Hematopoietic multipotent progenitor cell treated with erythropoietin and hydrocortisone succinate and interleukin-3 and kit ligand, for 17 days (in vitro differentiated cells): ENCODE results near the gene PRPF6.
"Not testable (repeated sequence)": the region's sequence is repeated elsewhere in the genome, so short reads cannot be mapped to it uniquely, and the experiment has no call there.

Experiments used
- DNase-seq: peaks from one replicate; pipeline ENCODE4 v3.0.0-alpha.2; 2015; ENCODE audit warnings: low spot score

PRPF6 gene

DNA sequence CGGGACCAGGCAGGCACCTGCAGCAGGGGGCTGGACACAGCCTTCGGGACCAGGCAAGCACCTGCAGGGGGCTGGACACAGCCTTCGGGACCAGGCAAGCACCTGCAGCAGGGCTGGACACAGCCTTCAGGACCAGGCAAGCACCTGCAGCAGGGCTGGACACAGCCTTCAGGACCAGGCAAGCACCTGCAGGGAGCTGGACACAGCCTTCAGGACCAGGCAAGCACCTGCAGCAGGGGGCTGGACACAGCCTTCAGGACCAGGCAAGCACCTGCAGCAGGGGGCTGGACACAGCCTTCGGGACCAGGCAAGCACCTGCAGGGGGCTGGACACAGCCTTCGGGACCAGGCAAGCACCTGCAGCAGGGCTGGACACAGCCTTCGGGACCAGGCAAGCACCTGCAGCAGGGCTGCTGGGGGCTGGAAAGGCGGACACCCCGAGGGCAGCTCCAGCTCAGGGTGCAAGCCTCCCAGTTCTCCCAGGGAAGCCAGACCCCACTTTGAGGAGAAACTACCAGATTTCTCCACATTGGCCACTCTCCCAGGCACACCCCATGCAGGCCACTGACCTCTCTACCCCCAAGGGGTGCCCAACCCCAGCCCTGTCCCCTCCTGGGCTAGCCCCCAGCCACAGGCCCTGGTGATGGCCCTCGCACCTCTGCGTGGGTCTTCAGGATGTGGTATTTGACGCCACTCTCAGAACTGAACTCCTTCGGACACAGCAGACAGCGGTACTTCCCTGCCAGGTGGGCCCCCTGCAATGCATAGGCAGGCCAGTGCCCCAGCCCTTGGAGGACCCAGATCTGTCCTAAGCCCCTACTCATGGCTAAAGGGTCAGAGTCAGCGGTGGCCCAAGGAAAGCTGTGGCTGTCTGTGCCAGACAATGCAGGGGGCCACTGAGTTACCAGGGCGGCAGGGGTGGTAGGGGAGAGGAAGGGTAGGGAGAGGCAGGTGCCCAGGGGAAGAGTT lies 20.0 kb upstream of the PRPF6 start:
- not testable (repeated sequence) for DNase-seq

DNA sequence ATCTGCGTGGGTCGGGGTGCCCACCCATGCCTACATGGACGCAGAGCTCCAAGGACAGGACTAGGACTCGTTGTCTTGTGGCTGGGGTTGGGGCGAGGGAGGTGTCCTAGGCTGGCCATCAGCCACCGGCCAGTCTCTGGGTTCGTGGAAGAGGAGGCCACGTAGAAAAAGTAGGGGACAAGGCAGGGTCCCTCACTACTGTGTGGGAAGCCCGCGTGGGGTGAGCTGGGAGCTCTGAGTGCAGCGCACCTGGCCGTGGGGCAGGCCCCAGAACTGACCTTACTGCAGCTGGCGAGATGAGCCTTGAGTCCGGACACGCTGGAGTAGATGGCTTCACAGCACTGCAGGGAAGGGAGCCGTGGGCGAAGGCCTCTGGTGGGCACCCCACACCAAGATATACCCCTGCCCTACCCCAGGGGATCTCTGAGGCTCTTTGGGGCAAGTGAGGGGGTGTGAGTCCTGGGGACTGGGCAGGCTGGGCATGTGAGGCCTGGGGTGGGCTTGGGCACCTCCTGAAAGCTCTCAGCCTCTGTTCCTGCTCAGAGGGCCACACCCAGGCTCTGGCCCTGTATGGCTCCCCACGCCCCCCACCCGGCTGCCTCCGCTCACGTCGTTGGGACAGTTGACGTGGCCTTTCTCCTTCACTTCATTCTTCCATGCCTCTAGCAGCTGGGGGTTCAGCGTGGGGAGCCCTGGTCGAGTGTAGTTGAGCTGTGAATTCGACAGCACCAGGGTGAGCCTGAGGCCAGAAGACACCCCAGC lies 19.1 kb upstream of the PRPF6 start:
- DNase-seq = no peak

DNA sequence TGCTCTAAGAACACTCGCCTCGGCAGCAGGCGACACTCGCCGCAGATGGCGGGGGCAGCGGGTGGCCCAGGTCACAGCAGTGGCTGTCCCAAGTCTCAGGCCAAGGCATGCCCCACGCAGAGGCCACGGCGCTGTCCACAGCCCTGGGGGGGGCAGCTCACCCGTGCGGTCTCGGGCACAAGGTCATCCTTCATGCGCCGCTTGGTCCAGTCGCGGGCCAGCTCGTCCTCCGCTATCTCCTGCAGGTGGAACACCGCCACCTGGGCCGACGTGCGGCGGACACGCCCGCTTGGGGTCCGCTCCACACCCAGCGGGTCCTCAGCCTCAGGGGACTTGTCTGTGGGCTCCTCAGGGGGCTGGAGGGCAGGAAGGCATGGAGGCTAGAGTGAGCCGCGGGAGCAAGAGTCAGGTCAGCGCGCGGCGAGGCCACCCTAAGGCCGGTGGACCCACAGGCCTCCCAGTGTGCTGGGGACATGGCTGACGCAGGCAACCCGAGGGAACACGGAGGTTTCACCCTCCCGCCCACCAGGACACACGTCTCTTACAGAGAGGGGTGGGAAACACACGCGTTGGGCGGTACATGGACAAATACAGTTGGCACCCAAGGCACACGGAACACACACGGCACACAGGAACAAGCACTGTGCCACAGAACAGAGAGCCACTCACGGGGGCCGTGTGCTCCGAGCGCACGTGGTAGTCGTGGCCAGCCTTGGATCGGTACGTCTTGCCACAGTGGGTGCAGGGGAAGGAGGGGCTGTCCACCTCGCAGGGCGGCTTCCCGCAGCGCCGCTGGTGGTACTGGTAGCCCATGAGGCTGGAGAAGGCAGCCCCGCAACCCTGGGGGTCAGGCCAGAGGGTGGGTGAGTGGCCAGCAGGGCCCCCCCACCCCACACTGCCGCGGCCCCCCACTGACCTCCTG lies 18.2 kb upstream of the PRPF6 start:
- DNase-seq = no peak

DNA sequence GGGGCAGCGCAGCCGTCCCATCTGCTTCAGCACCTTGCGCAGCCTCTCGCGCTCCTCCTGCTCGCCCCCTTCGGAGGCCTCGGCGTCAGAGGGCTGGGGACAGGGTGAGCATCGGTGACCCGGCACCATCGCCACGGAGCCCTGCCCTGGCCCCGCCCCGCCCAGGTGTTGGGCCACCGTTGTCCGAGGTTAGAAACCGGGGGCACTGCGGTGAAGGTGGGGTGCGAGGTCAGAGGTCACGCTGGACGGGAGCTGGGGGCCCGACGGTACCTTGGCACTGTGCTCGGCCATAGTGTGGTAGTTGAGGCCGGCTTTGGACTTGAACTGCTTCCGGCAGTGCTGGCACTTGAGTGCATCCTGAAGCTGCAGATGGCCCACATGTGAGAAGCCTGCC lies 17.6 kb upstream of the PRPF6 start:
- DNase-seq = no peak

DNA sequence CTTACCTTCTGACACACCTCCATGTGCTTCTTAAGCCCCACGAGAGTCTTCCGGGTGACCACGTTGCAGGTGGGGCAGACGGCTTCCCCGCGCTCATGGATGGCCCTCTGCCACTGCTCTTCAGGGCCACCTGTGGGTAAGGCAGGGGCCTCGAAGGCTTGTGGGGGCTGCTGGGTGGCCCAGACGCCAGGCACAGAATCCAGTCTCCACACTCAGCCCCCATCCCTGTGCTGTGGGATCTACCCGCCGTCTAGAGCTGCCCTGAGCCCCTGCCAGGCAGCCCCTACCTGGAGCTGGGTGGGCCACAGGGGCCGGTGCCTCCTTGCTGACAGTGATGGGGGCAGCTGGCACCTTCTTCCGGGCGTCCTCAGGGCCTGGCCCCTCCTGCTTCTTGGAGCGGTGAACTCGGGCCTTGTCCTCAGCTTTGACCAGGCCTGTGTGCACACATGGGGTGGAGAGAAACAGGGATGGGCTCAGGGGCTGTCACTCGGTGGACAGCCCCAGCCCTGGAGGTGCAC lies 17.1 kb upstream of the PRPF6 start:
- no peak for DNase-seq

DNA sequence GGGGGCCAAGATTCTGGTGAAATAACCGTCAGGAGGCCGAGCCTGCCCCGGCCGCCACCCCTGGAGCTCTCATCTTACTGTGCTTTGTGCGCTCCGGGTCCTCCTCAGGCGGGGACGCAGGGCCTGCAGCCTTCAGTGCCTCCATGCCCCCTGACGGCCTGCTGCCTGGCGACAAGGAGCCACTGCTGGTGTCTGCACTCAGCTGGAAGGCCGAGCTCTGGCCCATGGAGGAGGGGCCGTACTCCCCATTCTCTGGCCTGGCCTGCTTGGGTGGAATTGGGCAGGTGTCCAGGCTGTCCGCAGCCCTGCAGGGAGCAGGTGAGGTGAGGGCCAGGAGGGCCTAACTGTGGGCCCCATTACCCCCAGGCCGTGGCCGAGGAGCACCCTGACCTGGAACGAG lies 16.5 kb upstream of the PRPF6 start:
- no peak for DNase-seq

DNA sequence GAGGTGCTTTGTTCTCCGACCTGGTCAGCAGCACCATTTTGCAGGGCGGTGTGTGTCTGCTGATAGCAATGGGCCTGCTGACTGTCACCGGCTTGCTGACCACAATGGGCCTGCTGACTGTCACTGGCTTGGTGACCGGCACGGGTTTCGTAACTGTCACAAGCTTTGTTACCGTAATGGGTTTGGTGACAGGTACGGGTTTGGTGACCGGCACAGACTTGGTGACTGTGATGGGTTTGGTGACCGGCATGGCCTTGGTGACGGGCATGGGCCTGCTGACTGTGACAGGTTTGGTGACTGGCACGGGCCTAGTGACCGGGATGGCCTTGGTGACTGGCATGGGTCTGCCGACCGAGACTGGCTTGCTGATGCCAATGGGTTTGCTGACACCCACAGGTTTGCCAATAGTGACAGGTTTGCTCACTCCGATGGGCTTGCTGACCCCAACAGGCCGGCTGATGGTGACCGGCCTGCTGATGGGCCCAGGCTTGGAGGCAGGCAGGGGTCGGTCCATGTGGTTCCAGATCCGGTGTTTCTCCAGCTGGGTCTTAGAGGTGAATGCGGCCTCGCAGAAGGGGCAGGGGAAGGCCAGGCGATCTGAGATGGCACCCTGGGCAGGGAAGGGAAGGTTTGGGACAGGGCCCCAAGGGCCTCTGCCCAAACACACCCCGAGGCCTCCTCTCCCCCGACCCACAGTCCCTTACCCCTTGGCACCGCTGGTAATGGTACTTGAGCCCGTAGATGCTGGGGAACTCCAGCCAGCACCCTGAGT lies 14.6 kb upstream of the PRPF6 start:
- DNase-seq = no peak

DNA sequence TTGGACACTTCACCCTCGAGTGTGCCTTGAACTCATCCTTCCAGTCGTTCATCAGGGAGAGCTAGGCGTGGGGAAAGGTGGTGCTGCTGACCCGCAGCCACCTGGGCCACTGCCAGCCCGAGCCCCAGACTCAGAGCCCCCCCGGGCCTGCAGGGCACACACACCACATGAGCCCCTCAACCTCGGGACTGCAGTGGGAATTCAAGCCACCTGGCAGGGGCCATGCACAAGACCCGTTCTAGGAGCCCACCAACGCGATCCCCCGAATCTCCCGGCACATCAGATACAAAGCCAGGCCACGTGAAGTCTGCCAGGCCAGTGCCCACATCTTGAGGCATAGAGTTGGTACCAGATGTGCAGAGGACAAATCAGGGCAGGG lies 14.0 kb upstream of the PRPF6 start:
- DNase-seq = no peak

DNA sequence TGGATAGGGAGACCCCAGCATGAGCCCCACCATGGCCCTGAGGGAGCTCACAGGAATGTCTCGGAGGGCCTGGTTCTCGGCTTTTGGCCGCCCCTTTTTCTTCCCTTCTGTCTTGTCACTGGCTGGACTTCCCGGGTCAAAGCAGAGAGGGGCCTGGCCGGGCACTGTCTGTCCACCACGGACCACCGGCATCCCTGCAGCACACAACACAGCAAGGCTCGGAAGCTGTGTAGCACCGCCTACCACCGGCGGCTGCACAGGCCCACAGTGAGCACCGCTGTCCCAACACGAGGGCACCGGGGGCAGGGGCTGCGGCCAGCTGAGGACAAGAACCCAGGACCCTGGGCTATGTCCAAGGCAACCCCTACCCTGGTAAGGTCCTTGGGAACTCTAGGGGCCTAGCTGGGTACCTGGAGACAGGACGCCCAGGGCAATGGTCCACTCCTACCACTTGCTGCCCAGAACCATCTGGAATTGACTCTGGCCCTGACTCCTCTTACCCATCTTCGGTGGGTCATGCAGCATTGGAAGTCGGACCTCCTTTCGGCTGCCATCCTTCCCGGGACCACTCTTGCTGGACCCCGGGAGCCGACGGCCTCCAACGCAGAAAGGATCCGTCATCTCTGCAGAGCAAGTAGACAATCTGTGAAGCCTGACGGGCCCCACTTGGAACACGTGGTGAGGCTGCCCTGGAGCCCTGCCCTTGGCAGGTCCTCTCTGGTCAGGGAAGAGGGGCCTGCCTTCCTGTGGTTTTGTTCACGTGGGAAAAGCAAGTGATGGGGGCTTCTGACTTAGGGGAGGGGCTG lies 13.4 kb upstream of the PRPF6 start:
- DNase-seq = no peak

DNA sequence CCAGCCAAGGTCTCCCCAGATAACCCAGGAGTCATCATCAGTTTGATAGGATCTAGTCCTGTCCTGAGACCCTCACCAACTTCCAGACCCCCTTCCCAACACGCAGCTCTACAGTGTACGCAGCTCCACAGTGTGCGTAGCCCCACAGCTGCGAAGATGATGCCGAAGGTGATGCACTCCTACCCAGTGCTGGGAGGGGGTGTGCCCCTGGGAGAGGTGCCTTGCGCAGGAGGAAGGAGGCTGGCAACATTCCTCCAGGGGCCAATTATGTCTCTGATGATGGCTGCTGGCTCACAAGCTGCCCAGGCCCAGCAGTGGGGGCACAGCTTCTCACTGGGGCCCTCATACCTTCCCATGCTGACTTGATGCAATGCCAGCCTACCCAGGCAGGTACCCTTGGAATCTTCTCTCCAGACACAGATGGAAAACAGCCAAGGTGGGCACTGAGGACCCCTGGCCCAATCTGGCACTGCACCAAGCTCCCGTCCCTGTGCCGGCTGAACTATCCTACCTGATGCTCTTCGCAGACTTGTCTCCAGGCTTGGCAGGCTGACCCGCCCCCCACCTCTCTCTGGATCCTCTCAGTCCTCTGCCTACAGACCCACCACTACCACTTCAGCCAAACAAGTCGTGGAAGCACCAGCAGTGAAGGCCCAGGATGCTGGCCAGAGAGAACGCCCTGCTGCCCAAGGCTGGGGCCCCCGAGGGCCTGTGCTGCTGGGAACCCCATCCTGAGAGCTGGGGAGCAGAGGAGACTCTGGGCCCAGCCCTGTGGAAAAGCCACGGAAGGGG lies 12.6 kb upstream of the PRPF6 start:
- DNase-seq = no peak

DNA sequence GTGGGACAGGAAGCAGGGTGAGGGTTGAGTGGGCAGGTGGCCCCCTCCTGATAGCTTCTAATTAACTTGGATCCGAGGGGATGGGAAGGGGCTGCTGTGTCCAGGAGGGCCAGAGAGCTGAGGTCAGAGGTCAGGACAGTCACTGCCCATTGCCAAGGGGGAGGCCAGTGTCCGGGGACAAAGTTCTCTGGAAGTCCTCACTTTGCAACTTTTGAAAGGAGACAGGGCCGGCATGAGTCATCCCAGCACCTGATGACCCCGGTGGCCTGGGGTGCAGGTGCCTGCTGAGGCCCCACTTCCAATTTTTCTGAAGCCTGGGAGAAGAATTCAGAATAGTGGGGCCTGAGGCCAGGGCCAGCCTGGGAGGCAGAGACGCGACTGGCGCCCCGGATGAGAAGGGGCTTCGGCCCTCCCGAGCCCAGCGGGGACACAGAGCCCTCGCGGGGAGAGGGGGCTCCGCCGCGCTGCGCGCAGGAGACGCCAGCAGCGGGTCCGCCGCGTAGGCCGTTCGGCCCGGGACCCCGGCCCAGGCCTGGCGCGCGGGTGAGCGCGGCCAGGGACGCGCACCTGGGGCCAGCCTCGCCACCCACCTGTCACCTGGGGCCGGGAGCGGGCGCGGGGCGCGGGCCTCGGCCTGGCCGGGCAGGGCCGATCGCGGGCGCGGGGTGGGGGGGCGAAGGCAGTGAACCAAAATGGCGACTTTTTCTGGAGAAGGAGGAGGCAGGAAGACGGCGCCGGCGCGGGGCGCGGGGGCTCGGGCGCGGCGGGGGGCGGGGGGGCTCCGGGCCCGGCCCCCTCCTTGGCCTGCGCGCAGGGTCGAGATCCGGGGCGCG lies 11.8 kb upstream of the PRPF6 start:
- no peak for DNase-seq

DNA sequence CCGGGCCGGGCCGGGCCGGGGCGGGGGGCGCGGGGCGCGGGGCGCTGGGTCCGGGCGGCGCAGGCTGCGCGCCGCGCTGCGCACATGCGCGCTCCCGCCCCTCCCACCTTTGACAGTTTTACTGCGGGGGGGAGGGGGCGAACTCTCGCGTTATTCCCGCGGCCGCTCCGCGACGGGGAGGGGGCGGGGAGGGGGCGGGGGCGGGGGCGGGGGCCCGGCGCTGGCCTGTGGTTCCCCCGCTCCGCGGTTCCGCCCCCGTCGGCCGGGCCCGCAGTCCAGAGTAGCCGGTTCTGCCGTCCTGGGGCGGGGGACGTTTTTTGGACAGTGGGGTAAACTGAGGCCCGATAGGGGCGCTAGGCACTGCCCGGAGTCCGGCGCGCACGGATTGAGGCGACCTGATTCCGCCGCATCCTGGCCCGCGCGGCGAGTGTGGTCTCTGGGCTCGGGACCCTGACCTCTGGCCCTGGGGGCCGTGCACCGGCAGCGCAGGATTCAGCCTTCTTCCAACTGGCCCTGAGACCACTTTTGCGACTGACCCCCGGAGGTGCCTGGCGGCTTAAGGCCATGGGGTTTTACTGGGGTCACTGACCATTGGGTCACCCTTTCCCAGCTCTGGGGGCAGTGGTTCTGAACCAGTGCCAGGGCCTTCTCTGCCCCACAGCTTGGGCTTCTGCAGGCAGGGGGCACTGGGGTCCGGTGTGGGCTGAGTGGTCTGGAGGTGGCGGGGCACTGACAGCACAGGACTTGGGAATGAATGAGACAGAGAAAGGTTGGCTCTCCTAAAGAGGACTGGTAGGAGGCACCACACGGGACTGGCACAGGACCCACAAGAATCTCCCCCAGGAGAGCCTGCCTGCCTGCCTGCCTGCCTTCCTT lies 10.9 kb upstream of the PRPF6 start, which contains the start of gene ZNF512B:
ZNF512B (minus strand) TSS at position 93 of the 876 bp plus-strand sequence. CDS start 1,980 bp downstream, outside the sequence.
- no peak for DNase-seq

DNA sequence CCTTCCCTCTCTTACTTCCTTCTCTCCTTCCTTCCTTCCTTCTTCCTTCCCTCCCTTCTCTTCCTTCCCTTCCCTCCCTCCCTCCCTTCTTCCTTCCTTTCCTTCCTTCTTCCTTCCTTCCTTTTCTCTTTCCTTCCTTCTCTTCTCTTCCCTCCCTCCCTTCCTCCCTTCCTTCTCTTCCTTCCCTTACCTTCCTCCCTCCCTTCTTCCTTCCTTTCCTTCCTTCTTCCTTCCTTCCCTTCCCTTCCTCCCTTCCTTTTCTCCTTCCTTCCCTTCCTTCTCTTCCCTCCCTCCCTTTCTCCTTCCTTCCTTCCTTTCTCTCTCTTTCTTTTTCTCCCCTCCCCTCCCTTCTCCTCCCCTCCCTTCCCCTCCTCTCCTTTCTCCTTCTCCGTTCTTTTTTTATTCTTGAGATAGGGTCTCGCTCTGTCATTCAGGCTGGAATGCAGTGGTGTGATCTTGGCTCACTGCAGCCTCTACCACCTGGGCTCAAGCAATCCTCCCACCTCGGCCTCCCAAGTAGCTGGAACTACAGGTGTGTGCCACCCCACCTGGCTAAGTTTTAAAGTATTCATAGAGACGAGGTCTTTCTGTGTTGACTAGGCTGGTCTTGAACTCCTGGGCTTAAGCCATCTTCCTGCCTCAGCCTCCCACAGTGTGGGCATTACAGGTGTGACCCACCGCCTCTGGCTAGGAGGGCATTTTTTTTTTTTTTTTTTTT lies 10.1 kb upstream of the PRPF6 start:
- no peak for DNase-seq

DNA sequence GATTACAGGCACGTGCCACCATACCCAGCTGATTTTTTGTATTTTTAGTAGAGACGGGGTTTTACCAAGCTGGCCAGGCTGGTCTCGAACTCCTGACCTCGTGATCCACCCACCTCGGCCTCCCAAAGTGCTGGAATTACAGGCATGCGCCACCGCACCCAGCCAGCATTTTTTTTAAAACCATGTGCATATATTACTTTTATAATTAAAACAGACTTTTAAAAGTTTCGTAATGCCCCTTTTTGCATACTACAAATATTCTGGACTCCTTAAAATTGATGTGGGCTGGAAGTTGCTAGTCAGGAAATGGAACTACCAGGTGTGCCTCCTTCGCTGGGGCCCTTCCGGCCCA lies 9.0 kb upstream of the PRPF6 start:
- DNase-seq = not testable (repeated sequence)

DNA sequence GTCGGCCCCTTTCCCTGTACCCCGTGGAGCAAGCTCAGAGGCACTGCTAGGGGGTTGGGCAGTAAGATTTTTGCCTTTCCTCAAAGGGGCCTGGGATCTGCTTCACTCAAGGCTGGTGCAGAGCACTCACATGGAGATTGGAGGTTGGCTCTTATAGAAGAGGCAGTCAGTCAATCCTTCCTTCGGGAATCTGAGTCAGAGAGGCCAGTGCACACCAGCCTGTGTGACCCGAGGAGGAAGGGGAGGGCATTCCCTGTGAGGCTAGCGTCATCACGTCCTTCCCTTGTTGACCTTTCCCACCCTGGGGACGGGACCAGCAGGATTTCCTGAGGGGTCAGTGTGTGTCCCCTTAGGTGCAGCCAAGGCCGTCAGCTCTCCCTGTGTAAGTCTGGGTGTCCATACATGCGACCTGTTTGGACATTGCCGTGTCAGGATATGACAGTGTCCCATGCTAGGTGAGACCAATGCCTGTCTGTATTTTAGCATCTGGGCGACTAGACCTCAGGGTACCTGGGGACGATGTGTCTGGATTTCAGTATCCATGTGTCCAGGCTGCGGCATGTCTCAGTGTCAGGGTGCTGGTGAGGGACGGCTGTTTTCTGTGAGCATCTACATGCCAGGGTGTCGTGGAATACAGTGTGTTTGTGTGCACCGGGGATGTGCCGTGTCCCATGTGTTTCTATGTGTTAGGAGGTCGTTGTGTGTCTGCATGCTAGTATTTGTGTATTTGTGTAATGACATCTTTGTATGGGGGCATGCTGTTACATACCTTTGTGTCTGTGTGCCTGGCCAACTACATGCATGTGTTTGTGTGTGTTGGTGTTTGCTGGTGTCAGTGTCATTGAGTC lies 8.4 kb upstream of the PRPF6 start:
- no peak for DNase-seq

DNA sequence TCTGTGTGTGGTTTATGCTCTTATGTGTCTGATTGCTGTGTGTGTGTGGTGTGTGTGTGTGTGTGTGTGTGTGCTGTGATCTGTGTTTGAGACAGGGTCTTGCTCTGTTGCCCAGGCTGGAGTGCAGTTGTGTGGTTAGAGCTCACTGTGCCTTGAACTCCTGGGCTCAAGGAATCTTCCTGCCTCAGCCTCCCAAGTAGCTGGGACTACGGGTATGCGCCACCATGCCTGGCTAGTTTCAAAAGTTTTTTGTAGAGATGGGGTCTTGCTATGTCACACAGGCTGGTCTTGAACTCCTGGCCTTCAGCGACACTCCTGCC lies 7.8 kb upstream of the PRPF6 start:
- DNase-seq = no peak
